ENCODE measurements around the gene NPEPL1. TPM values are rescaled to one million over a fixed set of nuclear protein-coding genes. Genes with fewer than 3 reads are reported as not detected.

NPEPL1 gene
- total and polyA plus RNA-seq, 8 donors = 15.3 to 134 (median 37.8) TPM

GRCh38 chr20:58702161-58702510 is 9.5 kb downstream of the NPEPL1 start:
- Histone ChIP-seq H3K27ac (no peak overlapping the region), H3K4me3 (no peak overlapping the region), H3K36me3 (peaks cover 46 to 100% (median 98%) of the 10 kb centered on the region in 4 donors), H3K4me1 (no peaks in the 10 kb centered on the region), H3K27me3 (no peaks in the 10 kb centered on the region), H3K9me3 (no peaks in the 10 kb centered on the region)
- 88 to 98% (median 94%) methylated on average over 9 of the region's 9 CpGs for WGBS, 5 donors
- no peak for TF ChIP-seq POLR2A (IDR thresholded peaks at IDR 0.05)
- no peak for TF ChIP-seq POLR2AphosphoS5 (IDR thresholded peaks at IDR 0.05)
- no peak for TF ChIP-seq EP300 (IDR thresholded peaks at IDR 0.05)
- TF ChIP-seq, protein P1, sequence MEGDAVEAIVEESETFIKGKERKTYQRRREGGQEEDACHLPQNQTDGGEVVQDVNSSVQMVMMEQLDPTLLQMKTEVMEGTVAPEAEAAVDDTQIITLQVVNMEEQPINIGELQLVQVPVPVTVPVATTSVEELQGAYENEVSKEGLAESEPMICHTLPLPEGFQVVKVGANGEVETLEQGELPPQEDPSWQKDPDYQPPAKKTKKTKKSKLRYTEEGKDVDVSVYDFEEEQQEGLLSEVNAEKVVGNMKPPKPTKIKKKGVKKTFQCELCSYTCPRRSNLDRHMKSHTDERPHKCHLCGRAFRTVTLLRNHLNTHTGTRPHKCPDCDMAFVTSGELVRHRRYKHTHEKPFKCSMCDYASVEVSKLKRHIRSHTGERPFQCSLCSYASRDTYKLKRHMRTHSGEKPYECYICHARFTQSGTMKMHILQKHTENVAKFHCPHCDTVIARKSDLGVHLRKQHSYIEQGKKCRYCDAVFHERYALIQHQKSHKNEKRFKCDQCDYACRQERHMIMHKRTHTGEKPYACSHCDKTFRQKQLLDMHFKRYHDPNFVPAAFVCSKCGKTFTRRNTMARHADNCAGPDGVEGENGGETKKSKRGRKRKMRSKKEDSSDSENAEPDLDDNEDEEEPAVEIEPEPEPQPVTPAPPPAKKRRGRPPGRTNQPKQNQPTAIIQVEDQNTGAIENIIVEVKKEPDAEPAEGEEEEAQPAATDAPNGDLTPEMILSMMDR (IDR thresholded peaks at IDR 0.05) = no peak
- no peak for DNase-seq
- intact Hi-C loops (cut with DNase I; ENCODE audit: low total_unique reads) = no loop called here

DNA sequence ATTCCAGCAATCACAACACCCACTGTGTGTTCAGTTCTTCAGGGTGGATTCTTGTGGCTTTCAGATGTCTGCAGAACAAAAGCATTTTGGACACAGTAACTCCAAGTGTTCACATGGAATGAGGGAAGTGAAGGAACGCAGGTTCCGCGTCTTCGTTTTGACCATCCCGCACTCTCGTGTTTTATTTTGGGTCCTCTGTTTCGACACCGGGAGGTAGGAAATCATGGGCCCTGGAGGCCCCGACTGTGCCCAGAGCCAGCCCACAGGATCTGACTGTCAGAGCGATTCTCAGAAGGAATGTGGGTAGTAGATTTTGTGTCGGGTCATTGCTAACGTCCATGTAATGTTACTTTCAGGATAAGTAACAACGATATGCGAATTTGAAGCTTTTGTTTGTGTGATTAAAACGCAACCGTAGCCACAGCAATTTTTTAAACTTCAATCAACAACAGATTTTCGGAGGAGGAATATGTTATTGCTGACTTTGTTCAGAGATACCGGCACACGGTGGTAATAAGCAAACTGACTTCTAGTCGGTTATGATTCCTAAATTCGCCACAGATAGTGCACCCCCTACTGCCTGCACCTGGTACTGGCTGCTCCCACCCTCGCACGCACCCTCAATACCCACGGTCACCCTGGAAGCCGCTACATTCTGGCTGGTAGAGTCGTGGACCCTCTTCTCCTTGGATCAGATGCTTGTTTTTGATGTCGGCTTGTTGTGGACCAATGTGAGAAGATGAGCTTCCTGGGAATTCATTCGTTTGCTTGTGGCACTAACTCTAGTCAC is 10.5 kb downstream of the NPEPL1 start:
- TF ChIP-seq POLR2AphosphoS5 (IDR thresholded peaks at IDR 0.05) = no peak
- TF ChIP-seq, protein P1 (IDR thresholded peaks at IDR 0.05) = no peak
- TF ChIP-seq POLR2A (IDR thresholded peaks at IDR 0.05) = no peak
- TF ChIP-seq EP300 (IDR thresholded peaks at IDR 0.05) = no peak
- Histone ChIP-seq H3K27me3 (no peaks in the 10 kb centered on the region), H3K4me3 (no peak overlapping the region), H3K36me3 (peaks cover 46 to 100% (median 98%) of the 10 kb centered on the region in 4 donors), H3K4me1 (no peaks in the 10 kb centered on the region), H3K9me3 (no peaks in the 10 kb centered on the region), H3K27ac (no peak overlapping the region)
- intact Hi-C loops (cut with DNase I; ENCODE audit: low total_unique reads) = no loop called here
- WGBS, 5 donors = 90 to 96% (median 93%) methylated on average over 28 of the region's 28 CpGs
- DNase-seq = no peak

DNA sequence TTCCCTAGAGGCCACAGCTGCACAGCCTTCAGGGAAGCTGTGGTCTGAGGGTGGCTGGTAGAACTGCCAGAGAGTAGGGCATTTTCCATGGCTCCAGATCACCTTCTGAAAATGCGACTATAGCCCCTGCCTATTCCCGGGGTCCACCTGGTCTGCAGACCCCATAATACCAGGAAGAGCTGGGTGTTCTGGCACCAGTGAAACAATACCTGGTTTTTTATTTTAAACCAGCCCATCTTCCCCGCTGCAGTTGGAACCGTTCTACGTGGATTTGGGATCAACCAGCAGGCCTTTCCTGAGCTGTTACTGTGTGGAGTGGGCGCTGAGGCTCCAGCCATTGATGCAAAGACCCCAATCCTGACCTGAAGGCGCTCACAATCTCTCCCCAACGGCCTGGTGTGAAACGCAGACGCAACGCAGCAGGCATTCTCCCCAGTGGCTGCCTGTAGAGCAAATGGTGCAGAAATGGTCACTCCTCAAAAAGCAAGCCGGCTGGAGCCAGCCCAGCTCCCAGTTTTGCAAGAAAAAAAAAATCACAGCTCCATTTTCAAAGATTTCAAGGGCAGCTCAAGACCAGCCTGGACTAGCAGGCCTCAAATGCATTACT is 11.3 kb downstream of the NPEPL1 start:
- Histone ChIP-seq H3K9me3 (no peaks in the 10 kb centered on the region), H3K36me3 (peaks cover 42 to 98% (median 98%) of the 10 kb centered on the region in 4 donors), H3K27me3 (no peaks in the 10 kb centered on the region), H3K4me3 (no peak overlapping the region), H3K27ac (no peak overlapping the region), H3K4me1 (no peaks in the 10 kb centered on the region)
- intact Hi-C loops (cut with DNase I; ENCODE audit: low total_unique reads) = no loop called here
- TF ChIP-seq POLR2AphosphoS5 (IDR thresholded peaks at IDR 0.05) (no peak), EP300 (IDR thresholded peaks at IDR 0.05) (no peak), POLR2A (IDR thresholded peaks at IDR 0.05) (no peak)
- TF ChIP-seq, protein P1 (IDR thresholded peaks at IDR 0.05) = no peak
- no peak for DNase-seq
- 93 to 98% (median 94%) methylated on average over 12 of the region's 12 CpGs for WGBS, 5 donors

DNA sequence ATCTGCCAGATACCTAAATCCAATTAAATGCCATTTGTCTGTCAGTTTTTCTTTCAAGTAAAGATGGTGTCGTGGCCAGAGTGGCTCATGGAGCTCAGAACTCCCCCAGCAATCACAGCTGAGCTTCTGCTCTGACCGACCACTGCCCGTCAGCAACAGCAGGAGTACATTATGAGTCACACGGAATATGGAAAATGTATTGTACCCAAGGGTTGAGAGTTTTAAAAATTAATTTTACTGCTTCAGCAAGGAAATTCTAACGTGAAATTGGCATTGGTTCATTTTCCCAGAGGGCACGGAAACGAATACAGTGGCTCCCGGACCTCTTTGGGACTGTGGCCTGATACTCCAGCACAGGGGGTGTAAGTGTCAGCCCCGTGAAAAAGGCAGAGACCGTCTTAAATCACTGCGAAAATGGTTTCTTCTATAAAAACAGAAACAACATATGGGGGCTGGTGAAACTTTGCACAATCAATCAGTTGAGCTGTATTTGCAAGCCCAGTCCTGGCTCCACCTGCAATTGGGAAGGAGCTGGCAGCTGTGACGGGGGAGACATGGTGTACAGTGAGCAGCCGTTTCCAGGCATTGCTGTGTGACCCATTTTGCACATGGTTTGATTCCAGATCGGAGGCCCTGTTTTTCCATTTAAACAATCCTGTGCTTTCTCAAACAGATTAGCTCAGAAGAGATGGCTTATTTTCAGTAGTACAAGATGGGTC is 12.8 kb downstream of the NPEPL1 start:
- peak in 1 of 2 donors; percentile 51 for DNase-seq
- Histone ChIP-seq H3K9me3 (no peaks in the 10 kb centered on the region), H3K36me3 (peaks cover 33 to 91% (median 87%) of the 10 kb centered on the region in 4 donors), H3K27me3 (no peaks in the 10 kb centered on the region), H3K27ac (no peak overlapping the region), H3K4me1 (no peaks in the 10 kb centered on the region), H3K4me3 (no peak overlapping the region)
- intact Hi-C loops (cut with DNase I; ENCODE audit: low total_unique reads) = no loop called here
- 87 to 94% (median 92%) methylated on average over 14 of the region's 14 CpGs for WGBS, 5 donors
- TF ChIP-seq EP300 (IDR thresholded peaks at IDR 0.05) (no peak), POLR2AphosphoS5 (IDR thresholded peaks at IDR 0.05) (no peak), POLR2A (IDR thresholded peaks at IDR 0.05) (no peak)
- TF ChIP-seq, protein P1 (IDR thresholded peaks at IDR 0.05) = no peak
